ENCODE measurements around the gene FAM163B. TPM values are rescaled to one million over a fixed set of nuclear protein-coding genes. Genes with fewer than 3 reads are reported as not detected.

The FAM163B gene
- total and polyA plus RNA-seq, 2 donors (not counting 3 experiments of a cell fraction or from before 2014, with no cell fraction given), result not detected

DNA sequence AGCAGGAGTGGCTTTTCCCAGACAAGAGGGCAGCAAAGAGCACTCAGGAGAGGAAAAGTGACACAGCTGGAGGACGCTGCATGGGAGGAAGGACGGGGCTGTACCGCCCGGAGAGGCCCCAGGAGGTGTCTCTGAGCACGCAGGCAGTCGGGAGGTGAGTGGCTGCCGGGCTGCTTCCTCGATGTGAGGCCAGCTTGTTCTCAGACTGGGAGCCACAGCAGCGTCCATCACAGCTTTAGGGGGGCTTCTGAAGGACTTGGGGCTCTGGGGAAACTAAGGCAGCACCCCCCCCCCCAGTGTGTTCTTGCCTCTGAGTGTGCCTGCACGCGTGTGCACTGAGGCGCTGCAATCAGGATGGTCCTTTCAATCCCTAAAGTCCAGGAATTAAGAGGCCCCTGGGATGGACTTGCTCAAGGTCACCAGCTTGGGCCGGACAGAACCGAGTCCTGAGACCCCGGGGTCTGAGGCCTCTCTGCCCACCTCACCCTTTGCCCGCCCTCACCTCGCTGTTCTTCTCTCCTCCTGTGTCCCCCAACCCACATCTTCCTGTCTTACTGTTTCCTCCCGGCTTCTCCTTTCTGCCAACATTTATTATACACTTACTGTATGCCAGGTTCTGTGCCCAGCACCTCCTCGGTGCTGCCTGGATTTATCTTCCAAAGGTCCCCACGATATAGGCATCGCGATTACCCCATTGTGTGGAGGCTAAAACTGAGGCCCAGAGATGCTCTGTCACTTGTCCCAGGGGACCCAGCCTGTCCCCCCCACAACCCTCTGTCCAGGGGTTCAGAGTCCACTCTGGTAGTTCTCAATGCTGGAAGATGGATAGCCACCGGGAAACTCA, 32.9 kb downstream of the FAM163B start:
- Histone ChIP-seq H3K36me3 (ENCODE audit: control insufficient read depth in 2 of 2, extremely low read depth in 1 of 2, insufficient read depth in 2 of 2, low read length in 2 of 2) (no peaks in the 10 kb centered on the region), H3K27me3 (ENCODE audit: control insufficient read depth in 2 of 2, insufficient read depth in 2 of 2, low read length in 2 of 2) (no peaks in the 10 kb centered on the region), H4K20me1 (replicated peaks; ENCODE audit: control insufficient read depth, extremely low read depth, insufficient read depth, low read length) (no peaks in the 10 kb centered on the region), H3K79me2 (ENCODE audit: control insufficient read depth, insufficient read depth, low read length) (no peaks in the 10 kb centered on the region), H3K9me3 (replicated peaks; ENCODE audit: control insufficient read depth, insufficient read depth, low read length) (no peaks in the 10 kb centered on the region), H3K4me3 (replicated peaks in 1 of 3; ENCODE audit: insufficient read depth in 1 of 3, low read depth in 1 of 3, low read length in 3 of 3) (no peak overlapping the region), H3K4me1 (ENCODE audit: control insufficient read depth, extremely low read depth, insufficient read depth, low read length) (peaks cover 2% of the 10 kb centered on the region), H3K27ac (ENCODE audit: insufficient read depth, low read depth, low read length) (no peak overlapping the region), H3K9me1 (replicated peaks; ENCODE audit: control insufficient read depth, extremely low read depth, insufficient read depth, low read length) (no peaks in the 10 kb centered on the region), H3K4me2 (ENCODE audit: insufficient read depth, low read length) (no peak overlapping the region), H3K9ac (replicated peaks; ENCODE audit: extremely low read depth, insufficient read depth, low read length) (no peak overlapping the region), H2AFZ (ENCODE audit: low read depth, low read length) (no peak overlapping the region)
- ChIA-PET POLR2A (no interaction called here), CTCF (interaction anchor here (0.9 kb wide), 1 partner anchor 167 kb away, joined by 3 read pairs; no protein-coding TSS in a partner anchor)
- no TSS peak for BruUV-seq (replicated peaks)
- dilution Hi-C loops (cut with MboI; ENCODE audit: extremely low pct_ligation_motif_present, low sequenced_read_pairs) (no loop called here), intact Hi-C loops (cut with micrococcal nuclease) (no loop called here)
- no peak for TF ChIP-seq EZH2 (IDR thresholded peaks at IDR 0.05; ENCODE audit: borderline replicate concordance, low read depth, low read length, severe bottlenecking)
- no peak for TF ChIP-seq POLR2AphosphoS5 (IDR thresholded peaks at IDR 0.05; ENCODE audit: insufficient read depth, low read depth, low read length)
- TF ChIP-seq GATA2 (IDR thresholded peaks at IDR 0.05; ENCODE audit: insufficient read depth, insufficient read length, low read depth, low read length), result no peak
- TF ChIP-seq, protein P1, sequence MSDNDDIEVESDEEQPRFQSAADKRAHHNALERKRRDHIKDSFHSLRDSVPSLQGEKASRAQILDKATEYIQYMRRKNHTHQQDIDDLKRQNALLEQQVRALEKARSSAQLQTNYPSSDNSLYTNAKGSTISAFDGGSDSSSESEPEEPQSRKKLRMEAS (IDR thresholded peaks at IDR 0.05; ENCODE audit: insufficient read depth, insufficient read length), result no peak
- TF ChIP-seq MYC (IDR thresholded peaks at IDR 0.05; ENCODE audit: low read depth, low read length), result no peak
- no peak for TF ChIP-seq FOS (IDR thresholded peaks at IDR 0.05; ENCODE audit: borderline replicate concordance, insufficient read depth, low read length)
- no peak for TF ChIP-seq CTCF (IDR thresholded peaks at IDR 0.05; ENCODE audit: extremely low read depth in 1 of 2, insufficient read depth in 1 of 2, low read depth in 1 of 2, low read length in 2 of 2)
- no peak for TF ChIP-seq POLR2A (IDR thresholded peaks at IDR 0.05; ENCODE audit: low read depth, low read length)
- no peak for TF ChIP-seq JUN (IDR thresholded peaks at IDR 0.05; ENCODE audit: borderline replicate concordance, insufficient read depth, insufficient read length, low read depth)
- DNase-seq (ENCODE audit: low read depth, low spot score), result no peak
- no peak for FAIRE-seq

Measured in endothelial cell of umbilical vein (primary cell).